ENCODE data around the gene TOMM20. TPM values are rescaled to one million over a fixed set of nuclear protein-coding genes. Genes with fewer than 3 reads are reported as not detected.

Gene TOMM20
- total and polyA plus RNA-seq, 2 of the 8 experiments (the other 6 are each of a cell fraction or from before 2014, with no cell fraction given) = 71.4 to 168 TPM

DNA sequence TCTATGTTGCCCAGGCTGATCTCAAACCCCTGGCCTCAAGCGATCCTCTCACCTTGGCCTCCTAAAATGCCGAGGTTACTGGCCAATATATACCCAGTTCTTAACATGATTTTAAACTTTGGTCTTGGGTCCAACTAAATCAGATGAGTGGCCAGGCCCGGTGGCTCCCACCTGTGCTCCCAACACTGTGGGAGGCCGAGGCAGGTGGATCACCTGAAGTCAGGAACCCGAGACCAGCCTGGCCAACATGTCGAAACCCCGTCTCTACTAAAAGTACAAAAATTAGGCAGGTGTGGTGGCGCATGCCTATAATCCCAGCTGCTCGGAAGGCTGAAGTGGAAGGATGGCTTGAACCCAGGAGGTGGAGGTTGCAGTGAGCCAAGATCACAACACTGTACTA is 29.6 kb downstream of the TOMM20 start:
- Histone ChIP-seq H3K4me2 (ENCODE audit: insufficient read depth in 1 of 2, low read depth in 2 of 2, low read length in 2 of 2) (no peak overlapping the region), H3K79me1 (ENCODE audit: low read depth, low read length) (no peaks in the 10 kb centered on the region), H3K23me2 (ENCODE audit: low read depth, low read length) (no peaks in the 10 kb centered on the region; the same call in 1 of the 2 replicates), H3K18ac (ENCODE audit: extremely low read depth, low read length) (no peak overlapping the region), H2BK15ac (ENCODE audit: low read length) (no peak overlapping the region), H2BK120ac (replicated peaks; ENCODE audit: low read depth, low read length) (no peak overlapping the region), H4K20me1 (replicated peaks in 1 of 2; ENCODE audit: control insufficient read depth in 1 of 2, insufficient read depth in 2 of 2, low read length in 2 of 2) (peaks cover 0 to 2% of the 10 kb centered on the region in 2 experiments), H3K23ac (ENCODE audit: insufficient read length) (no peak overlapping the region), H3K9me3 (ENCODE audit: insufficient read depth in 2 of 2, low read depth in 1 of 2, low read length in 1 of 2) (no peaks in the 10 kb centered on the region), H2AK5ac (ENCODE audit: low read depth, low read length) (no peak overlapping the region), H2BK20ac (ENCODE audit: low read length) (no peak overlapping the region), H2BK5ac (ENCODE audit: low read depth, low read length) (no peak overlapping the region), H2AFZ (ENCODE audit: low read length) (no peak overlapping the region), H4K8ac (ENCODE audit: extremely low read depth, insufficient read depth, low read length) (no peak overlapping the region), H3K56ac (replicated peaks; ENCODE audit: insufficient read length, low read depth, low read length) (no peak overlapping the region), H3K4ac (replicated peaks; ENCODE audit: insufficient read length, low read depth, low read length) (no peak overlapping the region), H3K4me1 (replicated peaks in 1 of 4; ENCODE audit: control insufficient read depth in 3 of 4, insufficient read depth in 4 of 4, low read length in 3 of 4) (peaks cover 0 to under 1% (median under 1%) of the 10 kb centered on the region in 4 experiments; a peak in 2 of 7 replicates), H3K4me3 (ENCODE audit: extremely low read depth in 1 of 4, insufficient read depth in 2 of 4, low read depth in 3 of 4, low read length in 4 of 4) (no peak overlapping the region), H3K14ac (ENCODE audit: insufficient read length) (no peak overlapping the region), H4K91ac (replicated peaks; ENCODE audit: insufficient read length, low read length) (no peak overlapping the region), H3K79me2 (ENCODE audit: control insufficient read depth in 1 of 2, insufficient read depth in 2 of 2, low read length in 2 of 2) (no peaks in the 10 kb centered on the region), H2BK12ac (ENCODE audit: low read depth, low read length) (no peak overlapping the region), H3K9ac (replicated peaks in 1 of 4; ENCODE audit: extremely low read depth in 1 of 4, low read depth in 3 of 4, low read length in 3 of 4) (no peak overlapping the region), H4K5ac (ENCODE audit: insufficient read length, low read depth, low read length) (no peak overlapping the region), H3K36me3 (ENCODE audit: control insufficient read depth in 2 of 4, insufficient read depth in 4 of 4, low read length in 3 of 4) (no peaks in the 10 kb centered on the region), H3K27ac (ENCODE audit: low read depth, low read length) (no peak overlapping the region), H3K27me3 (replicated peaks in 1 of 4; ENCODE audit: control insufficient read depth in 3 of 4, extremely low read depth in 1 of 4, insufficient read depth in 3 of 4, low read length in 3 of 4) (no peaks in the 10 kb centered on the region)
- WGBS, 2 experiments (ENCODE audit: extremely low coverage in 1 of 2, insufficient coverage in 1 of 2, insufficient read length in 1 of 2, insufficient replicate concordance in 2 of 2, low coverage in 1 of 2, low lambda C conversion rate in 2 of 2, missing lambda C conversion rate in 1 of 2) = 93% methylated on average over 9 of the region's 9 CpGs; no CpG with 5 or more reads in 1 of the 2 experiments
- DNase-seq (ENCODE audit: low read depth in 1 of 2, low spot score in 2 of 2) (no peak), FAIRE-seq (no peak)
- POLR2A ChIA-PET (ENCODE audit: partially characterized antibody) = no interaction called here
- TF ChIP-seq CBX5 (IDR thresholded peaks at IDR 0.05; ENCODE audit: low read depth, low read length) (no peak), SIN3A (conservative IDR thresholded peaks at IDR 0.05 in 1 of 2, IDR thresholded peaks at IDR 0.05 in 1 of 2; ENCODE audit: low read depth in 1 of 2, low read length in 2 of 2) (no peak)
- CTCF ChIA-PET (ENCODE audit: partially characterized antibody) = interaction anchor here (0.7 to 1.1 kb wide), 2 partner anchors 8 to 328 kb away, joined by 3 to 4 read pairs; no protein-coding TSS in a partner anchor

All from H1 (cell line).